ENCODE results near the gene HMGCL.
"Not testable (repeated sequence)": the region's sequence is repeated elsewhere in the genome, so short reads cannot be mapped to it uniquely, and the experiment has no call there.

HMGCL gene

DNA sequence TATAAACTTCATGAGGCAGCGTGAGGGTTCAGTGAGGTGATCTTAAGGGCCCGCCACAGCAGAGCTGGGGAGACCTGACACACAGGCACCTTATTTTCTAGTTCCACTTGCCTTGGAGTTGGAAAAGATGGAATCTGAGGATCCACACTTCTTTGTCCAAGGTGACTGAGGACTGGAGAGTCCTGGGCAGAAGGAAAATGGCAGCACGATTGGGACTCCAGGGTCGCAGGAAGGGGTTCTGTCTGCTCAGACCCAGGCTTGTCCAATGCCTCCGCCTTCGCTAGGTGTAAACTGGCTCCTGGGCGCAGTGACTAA, 26.0 kb downstream of the HMGCL start:
- Histone ChIP-seq H3K4me1 (ENCODE audit: insufficient read depth, low read length) (peaks cover 6% of the 10 kb centered on the region; the same call in 1 of the 2 replicates), H3K9ac (ENCODE audit: low read depth, low read length) (peak overlapping the region; percentile 89), H3K36me3 (ENCODE audit: insufficient read depth, low read length) (peaks cover 3% of the 10 kb centered on the region), H3K9me3 (ENCODE audit: control insufficient read depth, insufficient read depth, low read length) (no peaks in the 10 kb centered on the region)

DNA sequence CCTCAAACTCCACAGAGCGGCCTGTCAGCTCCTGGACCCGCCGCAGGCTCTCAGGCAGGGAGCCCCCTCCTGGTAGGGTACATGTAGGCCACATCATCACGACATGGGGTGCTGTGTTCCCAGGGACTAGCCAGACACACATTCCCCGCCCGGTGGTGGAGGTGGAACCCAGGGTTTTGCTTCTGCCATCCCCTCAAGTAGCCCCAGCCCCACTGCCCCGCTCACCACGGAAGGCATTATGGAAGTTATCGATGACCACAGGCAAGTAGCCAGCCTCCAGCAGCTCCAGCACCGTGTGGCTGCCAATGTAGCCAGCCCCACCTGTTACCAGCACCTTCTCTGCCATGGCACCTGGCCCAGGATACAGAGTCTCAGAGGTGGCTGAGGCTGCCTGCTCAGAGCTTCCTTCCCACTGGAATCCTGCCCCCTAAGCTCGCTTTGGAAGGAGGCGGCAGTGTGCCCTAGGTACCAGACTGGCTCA, 26.5 kb downstream of the HMGCL start:
- H3K9ac ChIP-seq (ENCODE audit: low read depth, low read length): peak overlapping the region; percentile 89; the same call in 1 of the 2 replicates
- H3K9me3 ChIP-seq (ENCODE audit: control insufficient read depth, insufficient read depth, low read length): no peaks in the 10 kb centered on the region
- H3K36me3 ChIP-seq (ENCODE audit: insufficient read depth, low read length): peaks cover 3% of the 10 kb centered on the region
- peaks cover 6% of the 10 kb centered on the region; the same call in 1 of the 2 replicates for H3K4me1 ChIP-seq (ENCODE audit: insufficient read depth, low read length)

DNA sequence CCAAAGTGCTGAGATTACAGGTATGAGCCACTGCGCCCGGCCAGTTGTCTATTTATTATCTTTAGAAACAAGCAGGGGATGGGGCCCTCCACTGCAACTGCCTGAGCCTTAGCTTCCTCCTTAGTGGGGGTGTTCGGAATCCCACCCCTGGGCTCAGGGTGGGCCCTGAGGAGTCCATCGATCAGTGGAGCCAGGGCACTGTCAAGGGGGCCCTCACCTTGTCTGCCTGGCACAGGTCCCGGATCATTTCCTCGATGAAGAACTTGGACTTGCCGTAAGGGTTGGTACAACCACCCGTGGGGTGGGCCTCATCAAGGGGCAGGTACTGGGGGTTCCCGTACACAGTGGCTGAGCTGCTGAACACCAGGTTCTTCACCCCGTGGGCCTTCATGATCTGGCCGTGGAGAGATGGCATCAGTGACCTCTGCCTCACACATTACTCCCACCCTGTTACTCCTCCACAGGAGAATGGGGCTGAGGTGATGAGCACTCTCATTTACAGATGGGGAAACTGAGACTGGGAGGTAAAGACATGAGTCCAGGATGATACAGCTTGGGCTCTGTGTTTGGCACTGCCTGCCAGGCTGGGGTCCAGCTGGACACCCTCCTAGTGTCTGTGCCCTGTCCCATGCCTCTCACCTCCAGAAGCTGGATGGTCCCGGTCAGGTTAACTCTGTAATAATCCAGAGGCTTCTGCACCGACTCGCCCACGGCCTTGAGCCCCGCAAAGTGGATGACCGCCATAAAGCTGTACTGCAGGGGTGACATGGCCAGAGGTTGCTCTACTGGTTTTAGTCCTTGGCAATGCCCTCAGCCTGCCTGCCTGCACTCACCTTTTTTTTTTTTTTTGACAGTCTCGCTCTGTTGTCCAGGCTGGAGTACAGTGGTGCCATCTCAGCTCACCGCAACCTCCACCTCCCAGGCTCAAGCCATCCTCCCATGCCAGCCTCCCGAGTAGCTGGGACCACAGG, 27.5 kb downstream of the HMGCL start:
- H3K36me3 ChIP-seq (ENCODE audit: insufficient read depth, low read length): peaks cover 3% of the 10 kb centered on the region
- peaks cover 6% of the 10 kb centered on the region; the same call in 1 of the 2 replicates for H3K4me1 ChIP-seq (ENCODE audit: insufficient read depth, low read length)
- no peak overlapping the region for H3K9ac ChIP-seq (ENCODE audit: low read depth, low read length)
- no peaks in the 10 kb centered on the region for H3K9me3 ChIP-seq (ENCODE audit: control insufficient read depth, insufficient read depth, low read length)

DNA sequence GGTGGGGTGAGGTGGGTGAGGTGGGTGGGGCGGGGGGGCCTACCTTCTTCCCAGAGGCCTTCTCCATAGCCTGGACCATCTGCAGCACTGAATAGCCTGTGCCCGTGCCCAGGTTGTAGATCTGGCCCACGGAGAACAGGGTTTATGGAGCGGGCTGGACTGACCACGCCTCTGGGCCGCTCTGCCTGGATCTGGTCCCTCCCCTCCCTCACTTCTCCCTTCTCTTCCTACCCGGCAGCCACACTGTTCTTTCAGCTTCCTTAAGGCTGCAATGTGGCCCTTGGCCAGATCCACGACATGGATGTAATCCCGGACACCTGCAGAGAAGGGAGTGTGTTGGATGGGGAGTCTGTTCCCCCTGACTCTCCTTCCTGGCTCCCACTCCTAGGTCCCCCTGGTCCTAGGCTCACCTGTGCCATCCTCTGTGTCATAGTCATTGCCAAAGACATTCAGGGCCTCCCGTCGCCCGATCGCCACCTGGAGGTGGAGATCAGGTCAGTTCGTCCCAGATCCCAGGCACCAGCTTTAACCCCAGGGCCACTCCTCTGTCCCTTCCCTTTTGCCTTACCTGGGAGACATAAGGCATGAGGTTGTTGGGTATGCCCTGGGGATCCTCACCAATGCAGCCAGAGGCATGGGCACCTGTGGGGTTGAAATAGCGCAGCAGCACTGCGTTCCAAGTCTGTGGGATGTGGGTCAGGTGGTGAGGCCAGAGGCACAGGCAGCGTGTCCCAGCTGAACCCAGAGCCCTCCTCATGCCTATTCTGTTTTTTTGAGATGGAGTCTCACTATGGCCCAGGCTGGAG, 28.6 kb downstream of the HMGCL start:
- no peak overlapping the region for H3K9ac ChIP-seq (ENCODE audit: low read depth, low read length)
- peaks cover 6% of the 10 kb centered on the region; the same call in 1 of the 2 replicates for H3K4me1 ChIP-seq (ENCODE audit: insufficient read depth, low read length)
- H3K9me3 ChIP-seq (ENCODE audit: control insufficient read depth, insufficient read depth, low read length): no peaks in the 10 kb centered on the region
- H3K36me3 ChIP-seq (ENCODE audit: insufficient read depth, low read length): peaks cover 3% of the 10 kb centered on the region

DNA sequence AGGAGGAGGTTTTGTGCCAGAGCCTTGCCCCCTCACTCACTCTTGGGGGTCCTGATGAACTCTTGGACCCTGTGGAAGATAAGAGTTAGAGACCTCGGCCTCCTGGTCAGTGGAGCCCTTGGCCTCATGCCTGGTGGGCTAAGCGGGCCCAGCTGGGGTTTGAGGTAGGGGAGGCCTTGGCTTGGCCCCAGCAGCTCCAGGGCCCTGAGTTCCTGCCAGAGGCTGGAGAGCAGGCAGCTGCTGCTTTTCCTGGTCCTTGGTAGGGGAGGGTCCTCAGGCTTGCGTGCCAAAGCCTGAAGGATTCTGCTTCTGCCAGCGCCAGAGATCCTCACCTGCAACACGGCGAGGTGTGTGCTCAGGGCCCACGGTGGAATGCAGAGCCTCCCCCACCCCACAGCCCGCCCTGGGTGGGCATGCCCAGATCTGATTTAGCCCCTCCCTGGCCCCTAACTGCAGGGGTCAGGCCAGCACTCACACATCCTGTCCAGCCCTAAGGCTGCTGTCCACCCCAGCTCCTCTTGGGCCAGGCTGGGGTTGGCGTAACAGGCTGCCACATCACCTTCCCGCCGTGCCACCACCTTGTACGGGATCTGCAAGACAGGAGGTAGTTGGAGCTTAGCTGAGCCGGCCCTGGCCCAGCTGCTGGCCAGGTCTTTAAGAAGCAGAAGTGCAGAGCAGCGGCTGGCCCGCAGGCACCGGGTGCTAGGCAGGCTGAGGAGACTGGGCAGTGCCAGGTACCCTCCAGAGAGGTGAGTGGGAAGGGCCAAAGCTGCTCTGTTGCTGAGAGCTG, 29.4 kb downstream of the HMGCL start:
- Histone ChIP-seq H3K9me3 (ENCODE audit: control insufficient read depth, insufficient read depth, low read length) (no peaks in the 10 kb centered on the region), H3K4me1 (ENCODE audit: insufficient read depth, low read length) (peaks cover 6% of the 10 kb centered on the region; the same call in 1 of the 2 replicates), H3K9ac (ENCODE audit: low read depth, low read length) (no peak overlapping the region), H3K36me3 (ENCODE audit: insufficient read depth, low read length) (peaks cover 3% of the 10 kb centered on the region)

DNA sequence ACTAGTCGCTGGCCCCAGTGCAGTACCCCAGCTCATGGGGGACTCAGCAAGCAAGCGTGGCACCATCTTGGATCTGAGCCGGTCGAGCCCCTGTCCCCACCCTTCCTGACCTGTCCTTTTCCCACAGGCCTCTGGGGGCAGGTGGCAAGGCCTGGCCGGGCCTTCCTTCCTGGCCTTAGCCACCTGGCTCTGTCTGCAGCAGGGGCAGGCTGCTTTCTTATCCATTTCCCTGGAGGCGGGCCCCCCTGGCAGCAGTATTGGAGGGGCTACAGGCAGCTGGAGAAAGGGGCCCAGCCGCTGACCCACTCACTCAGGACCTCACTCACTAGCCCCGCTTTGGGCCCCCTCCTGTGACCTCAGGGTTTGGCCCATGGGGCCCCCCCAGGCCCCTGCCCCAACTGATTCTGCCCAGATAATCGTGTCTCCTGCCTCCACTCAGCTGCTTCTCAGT, 30.5 kb downstream of the HMGCL start:
- H3K9ac ChIP-seq (ENCODE audit: low read depth, low read length); H3K36me3 ChIP-seq (ENCODE audit: insufficient read depth, low read length); H3K9me3 ChIP-seq (ENCODE audit: control insufficient read depth, insufficient read depth, low read length): not testable (repeated sequence)
- H3K4me1 ChIP-seq (ENCODE audit: insufficient read depth, low read length): peaks cover 12% of the 10 kb centered on the region

DNA sequence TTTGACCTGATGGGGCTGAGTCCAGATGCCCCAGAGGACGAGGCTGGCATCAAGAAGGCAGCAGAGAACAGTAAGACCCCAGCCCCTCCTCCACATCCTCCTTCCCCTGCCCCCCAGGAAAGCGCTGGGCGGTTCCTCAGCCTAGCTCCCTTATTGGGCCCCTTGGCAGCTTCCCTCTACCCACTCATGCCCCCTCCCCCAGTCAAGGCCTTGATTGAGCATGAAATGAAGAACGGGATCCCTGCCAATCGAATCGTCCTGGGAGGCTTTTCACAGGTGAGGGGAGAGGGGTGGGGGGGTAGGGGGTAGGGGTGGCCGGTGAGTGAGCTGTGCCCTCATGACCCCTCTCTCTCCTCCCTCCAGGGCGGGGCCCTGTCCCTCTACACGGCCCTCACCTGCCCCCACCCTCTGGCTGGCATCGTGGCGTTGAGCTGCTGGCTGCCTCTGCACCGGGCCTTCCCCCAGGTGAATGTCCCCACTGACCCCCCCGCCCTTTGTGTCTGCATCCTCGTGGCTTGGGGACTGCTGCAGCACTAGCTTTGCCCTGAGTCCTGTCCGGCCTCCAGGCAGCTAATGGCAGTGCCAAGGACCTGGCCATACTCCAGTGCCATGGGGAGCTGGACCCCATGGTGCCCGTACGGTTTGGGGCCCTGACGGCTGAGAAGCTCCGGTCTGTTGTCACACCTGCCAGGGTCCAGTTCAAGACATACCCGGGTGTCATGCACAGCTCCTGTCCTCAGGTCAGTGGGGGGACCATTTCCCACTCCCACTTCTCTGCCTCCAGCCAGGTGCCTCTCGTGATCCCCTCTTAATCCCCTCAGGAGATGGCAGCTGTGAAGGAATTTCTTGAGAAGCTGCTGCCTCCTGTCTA, 31.1 kb downstream of the HMGCL start:
- Histone ChIP-seq H3K36me3 (ENCODE audit: insufficient read depth, low read length) (peaks cover 3% of the 10 kb centered on the region), H3K9ac (ENCODE audit: low read depth, low read length) (no peak overlapping the region), H3K4me1 (ENCODE audit: insufficient read depth, low read length) (peaks cover 12% of the 10 kb centered on the region), H3K9me3 (ENCODE audit: control insufficient read depth, insufficient read depth, low read length) (no peaks in the 10 kb centered on the region)

DNA sequence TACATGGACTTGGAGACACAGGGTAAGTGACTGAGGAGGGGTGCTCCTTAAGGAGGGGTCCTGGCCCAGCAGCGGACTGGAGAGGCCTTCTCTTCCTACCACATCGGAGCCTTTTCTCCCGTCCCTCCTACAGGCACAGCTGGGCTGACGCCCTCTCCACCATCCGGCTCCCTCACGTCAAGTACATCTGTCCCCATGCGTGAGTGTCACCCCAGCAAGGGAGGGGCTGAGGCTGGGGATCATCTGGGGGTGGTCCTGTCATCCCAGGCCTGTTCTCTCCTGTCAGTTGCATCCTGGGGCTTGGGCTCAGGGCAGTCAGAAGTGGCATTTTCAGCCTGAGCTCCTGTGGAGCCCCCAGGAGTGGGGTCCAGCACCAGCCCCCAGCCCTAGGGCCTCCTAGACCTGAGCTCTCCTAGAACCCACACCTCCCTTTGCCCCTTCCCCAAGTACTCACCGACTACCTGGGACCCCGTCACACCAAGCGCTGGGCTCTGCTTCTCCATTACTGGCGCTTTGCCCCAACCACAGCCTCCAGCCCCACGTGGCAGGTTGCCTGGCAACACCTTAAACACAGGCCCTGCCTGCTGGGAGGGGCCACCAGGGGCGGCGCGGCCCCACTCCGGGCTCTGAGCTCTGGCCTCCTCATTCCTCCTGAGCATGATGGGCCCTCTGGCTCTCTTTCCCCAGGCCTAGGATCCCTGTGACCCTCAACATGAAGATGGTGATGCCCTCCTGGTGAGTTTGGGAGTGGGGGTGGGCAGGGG, 32.0 kb downstream of the HMGCL start:
- Histone ChIP-seq H3K9ac (ENCODE audit: low read depth, low read length) (no peak overlapping the region), H3K36me3 (ENCODE audit: insufficient read depth, low read length) (peaks cover 3% of the 10 kb centered on the region), H3K9me3 (ENCODE audit: control insufficient read depth, insufficient read depth, low read length) (no peaks in the 10 kb centered on the region), H3K4me1 (ENCODE audit: insufficient read depth, low read length) (peaks cover 9% of the 10 kb centered on the region)

DNA sequence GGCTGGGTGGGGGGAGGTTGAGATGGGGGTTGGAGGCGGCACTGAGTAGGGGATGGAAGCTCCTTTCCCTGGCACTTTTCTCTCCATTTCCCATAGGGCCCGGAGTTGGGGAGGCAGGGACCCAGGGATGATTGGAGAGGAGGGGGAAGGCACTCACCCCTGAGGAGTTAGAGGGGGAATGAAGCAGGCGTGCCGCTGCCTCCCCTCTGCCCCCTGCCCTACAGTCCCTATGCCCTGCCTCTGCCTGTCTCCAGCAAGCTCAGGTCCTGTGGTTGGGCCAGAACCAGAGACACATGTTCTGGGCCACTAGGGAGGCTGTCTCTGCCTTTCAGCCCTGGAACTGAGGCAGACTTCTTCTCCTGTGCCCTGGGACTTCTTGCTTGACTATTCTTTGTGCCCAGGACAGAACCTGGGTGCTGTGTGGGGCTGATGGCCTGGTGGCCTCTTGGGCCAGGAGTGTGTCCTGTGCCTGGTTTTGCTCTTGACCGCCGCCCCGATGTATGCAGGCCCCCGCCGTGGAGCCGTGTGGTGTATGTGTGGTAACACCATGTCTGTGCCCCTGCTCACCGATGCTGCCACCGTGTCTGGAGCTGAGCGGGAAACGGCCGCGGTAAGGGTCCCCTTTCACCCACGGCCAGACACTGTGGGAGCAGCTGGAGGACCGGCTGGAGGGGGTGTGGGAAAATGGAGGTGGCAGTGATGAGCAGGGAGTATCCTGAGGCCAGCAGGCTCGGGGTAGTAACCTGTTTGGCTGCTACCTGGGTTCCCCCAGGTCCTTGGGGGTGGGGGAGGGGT, 32.9 kb downstream of the HMGCL start:
- Histone ChIP-seq H3K9ac (ENCODE audit: low read depth, low read length) (peak overlapping the region; percentile 86), H3K9me3 (ENCODE audit: control insufficient read depth, insufficient read depth, low read length) (no peaks in the 10 kb centered on the region), H3K4me1 (ENCODE audit: insufficient read depth, low read length) (peaks cover 9% of the 10 kb centered on the region), H3K36me3 (ENCODE audit: insufficient read depth, low read length) (peaks cover 8% of the 10 kb centered on the region)

DNA sequence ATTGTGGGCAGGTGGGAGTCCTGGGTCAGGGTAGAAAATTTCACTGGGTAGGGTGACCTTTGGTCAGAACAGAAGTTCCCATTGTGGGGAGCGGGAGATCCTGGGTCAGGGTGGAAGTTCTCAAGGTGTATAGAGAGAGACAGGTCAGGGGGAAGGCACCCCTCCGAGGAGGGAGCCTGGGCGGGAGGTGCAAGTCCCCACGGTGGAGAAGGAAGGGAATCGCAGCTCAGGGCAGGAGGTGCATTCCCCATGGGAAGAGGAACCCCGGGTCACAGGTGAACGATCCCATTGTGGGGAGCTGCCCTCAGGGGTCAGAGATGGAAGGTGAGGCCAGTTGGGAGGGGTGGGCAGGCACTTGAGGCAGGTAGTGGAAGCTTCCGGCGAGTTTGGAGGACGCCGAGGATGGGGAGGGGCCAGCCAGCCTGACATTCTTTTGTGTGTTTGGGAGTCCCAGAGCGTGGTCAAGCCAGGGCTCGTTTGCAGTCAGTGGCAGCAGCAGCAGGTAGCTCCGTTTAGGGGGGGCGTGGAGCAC, 33.6 kb downstream of the HMGCL start:
- Histone ChIP-seq H3K36me3 (ENCODE audit: insufficient read depth, low read length) (peaks cover 8% of the 10 kb centered on the region), H3K9me3 (ENCODE audit: control insufficient read depth, insufficient read depth, low read length) (no peaks in the 10 kb centered on the region), H3K4me1 (ENCODE audit: insufficient read depth, low read length) (peaks cover 9% of the 10 kb centered on the region), H3K9ac (ENCODE audit: low read depth, low read length) (peak overlapping the region; percentile 86)

DNA sequence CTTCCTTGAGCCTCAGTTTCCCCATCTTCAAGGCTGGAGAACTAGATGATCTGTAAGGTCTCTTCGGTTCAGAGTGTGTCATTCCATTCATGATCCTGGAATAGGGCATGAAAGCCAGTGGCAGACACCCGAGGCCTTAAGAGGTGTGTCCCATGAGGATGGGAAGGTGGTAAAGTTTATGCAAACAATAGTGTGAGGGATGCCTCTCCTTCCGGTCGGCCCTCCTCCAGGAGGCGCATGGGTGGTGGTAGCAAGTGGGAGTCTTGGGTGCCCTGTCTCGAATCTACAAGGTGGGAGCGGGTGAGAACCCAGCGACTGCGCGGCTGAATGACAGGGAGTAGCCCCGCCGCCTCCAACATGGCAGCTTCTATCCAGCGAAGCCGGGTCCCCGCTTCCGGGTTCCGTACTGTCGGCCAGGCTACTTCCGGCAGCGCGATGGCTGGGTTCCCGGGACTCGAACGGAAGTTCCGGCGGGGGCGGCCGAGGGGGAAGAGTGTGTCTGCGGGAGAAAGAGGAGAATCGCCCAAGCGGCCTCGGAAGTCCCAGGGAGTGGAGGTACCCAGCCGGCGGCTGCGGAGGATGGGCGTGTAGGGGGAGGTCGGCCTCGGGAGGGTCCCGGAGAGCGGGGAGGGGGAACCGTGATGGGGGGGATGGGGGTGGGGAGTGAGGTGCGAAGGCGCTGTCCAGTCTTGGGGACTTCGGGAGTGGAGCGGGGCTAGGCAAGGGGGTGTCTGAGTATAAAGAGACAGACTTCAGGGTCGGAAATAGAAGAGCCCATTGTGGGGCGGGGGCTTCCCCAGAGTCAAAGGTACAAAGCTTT, 34.3 kb downstream of the HMGCL start, which contains the start of gene LYPLA2:
LYPLA2 (plus strand) TSS at position 450 of the 820 bp plus-strand sequence. CDS start 1,538 bp downstream, outside the sequence.
- Histone ChIP-seq H3K9ac (ENCODE audit: low read depth, low read length) (peak within 1 kb of the TSS; percentile 86), H3K36me3 (ENCODE audit: insufficient read depth, low read length) (peaks cover 12% of the 10 kb centered on the region)

More for the DNA sequence above, 34.3 kb downstream of the HMGCL start, which contains the start of gene LYPLA2:
- H3K9me3 ChIP-seq (ENCODE audit: control insufficient read depth, insufficient read depth, low read length): no peaks in the 10 kb centered on the region
- H3K4me1 ChIP-seq (ENCODE audit: insufficient read depth, low read length): peaks cover 9% of the 10 kb centered on the region
